GM18526 (cell line): ENCODE results near the gene TBCEL.

Source experiments
- POLR2A ChIP-seq: IDR thresholded peaks from 3 replicates; pipeline ENCODE4 v1.6.1; 2011; ENCODE audit not compliant: insufficient read length; ENCODE audit errors: extremely low read depth

The TBCEL gene

DNA sequence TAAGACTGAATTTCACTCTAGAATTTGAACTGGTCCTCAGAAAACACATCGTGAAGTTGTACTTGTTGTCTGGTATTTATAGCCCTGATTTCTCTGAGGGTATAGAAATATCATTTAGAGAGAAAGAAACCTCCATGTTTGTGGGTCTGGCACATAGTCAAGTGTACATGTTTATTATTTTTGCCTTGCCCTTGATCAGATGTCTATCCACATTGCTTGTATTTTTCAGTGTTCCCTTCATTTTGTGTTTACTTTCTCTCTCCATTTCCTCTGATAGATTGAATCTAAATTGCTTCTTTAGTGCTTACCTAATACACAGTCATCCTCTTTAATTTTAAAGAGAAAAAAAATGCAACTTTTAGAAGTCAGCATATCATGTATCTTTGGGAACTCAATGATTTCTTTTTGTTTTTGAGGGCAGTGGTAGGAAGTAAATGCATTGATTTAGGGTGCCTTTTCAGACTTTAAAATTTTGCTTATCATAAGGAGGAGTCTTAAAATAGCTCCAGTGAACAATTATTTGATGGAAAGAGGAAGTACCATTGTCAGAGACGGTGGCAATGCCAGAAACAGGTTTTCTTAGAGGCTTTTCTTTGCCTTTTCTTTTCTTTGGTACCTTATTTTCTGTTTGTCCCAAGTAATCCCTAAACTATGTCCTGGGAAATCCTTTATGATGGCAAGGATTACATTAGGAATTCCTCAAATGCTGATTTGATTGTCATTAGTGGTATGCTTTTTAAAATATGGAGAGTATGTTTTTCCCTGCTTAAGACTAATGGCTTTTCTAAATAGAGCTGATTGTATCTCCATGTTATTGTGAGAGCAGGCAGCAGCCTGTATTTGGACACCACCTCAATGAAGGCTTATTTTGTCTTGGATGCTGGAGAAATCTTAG lies 47.3 kb downstream of the TBCEL start:
- TF ChIP-seq POLR2A = no peak

- TF ChIP-seq POLR2A = no peak
Observed at GRCh38 chr11:121071846-121072450, 48.0 kb downstream of the TBCEL start.

DNA sequence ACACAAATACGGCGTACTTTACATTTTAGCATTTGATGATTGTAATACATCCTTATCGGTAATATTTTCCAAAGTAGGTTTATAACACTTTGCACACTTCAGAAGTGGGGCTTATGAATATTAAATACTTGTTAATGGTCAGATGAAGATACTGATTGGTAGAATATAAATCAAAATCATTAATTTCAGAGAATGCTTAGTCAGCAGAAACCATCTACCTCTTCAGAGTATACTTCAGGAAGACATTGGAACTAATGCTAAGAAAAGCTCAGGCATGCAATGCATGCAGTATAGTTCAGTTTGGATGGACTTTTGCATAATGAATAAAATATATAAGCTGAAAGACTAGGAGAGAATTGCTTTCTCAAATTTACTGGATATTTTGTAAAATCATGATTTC lies 57.4 kb downstream of the TBCEL start:
- TF ChIP-seq POLR2A = no peak

DNA sequence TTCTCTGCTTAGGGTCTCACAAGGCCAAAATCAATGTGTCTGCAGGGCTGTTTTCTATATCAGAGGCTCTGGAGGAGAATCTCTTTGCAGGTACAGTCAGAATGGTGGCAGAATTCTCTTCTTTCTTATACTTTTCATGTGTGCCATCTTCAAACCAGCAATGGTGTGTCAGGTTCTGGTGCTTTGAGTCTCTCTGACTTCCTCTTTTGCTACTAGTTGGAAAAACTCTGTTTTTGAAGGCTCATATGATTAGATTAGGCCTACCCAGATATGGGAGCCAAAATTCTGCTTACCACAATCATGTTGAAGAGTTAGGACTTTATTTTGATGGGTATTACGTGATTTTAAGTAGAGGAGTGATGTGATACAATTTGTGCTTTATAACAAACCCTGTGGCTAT lies 58.3 kb downstream of the TBCEL start:
- TF ChIP-seq POLR2A = no peak

DNA sequence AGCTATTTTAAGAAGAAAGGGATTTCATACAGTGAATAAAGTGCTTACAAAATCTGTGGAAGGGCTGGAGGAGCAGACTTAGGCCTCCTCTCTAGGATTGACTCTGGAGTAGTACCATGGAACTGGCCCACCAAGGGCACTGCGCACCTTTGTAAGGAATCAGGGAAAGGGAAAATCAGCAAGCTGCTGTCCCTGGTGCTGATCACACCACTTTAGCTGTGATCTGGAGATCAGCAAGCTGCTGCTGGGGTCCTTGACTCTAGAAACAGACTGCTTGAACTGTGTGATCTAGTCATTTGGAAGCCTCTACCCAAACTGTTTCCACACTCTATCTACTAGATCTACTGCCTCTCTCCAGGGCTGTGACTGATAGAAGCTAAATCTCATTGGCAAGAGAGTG lies 58.8 kb downstream of the TBCEL start:
- TF ChIP-seq POLR2A = no peak

GRCh38 chr11:121086866-121087265 lies 63.0 kb downstream of the TBCEL start:
- TF ChIP-seq POLR2A = no peak

- no peak for TF ChIP-seq POLR2A
Observed at GRCh38 chr11:121089566-121089965, 65.7 kb downstream of the TBCEL start.

DNA sequence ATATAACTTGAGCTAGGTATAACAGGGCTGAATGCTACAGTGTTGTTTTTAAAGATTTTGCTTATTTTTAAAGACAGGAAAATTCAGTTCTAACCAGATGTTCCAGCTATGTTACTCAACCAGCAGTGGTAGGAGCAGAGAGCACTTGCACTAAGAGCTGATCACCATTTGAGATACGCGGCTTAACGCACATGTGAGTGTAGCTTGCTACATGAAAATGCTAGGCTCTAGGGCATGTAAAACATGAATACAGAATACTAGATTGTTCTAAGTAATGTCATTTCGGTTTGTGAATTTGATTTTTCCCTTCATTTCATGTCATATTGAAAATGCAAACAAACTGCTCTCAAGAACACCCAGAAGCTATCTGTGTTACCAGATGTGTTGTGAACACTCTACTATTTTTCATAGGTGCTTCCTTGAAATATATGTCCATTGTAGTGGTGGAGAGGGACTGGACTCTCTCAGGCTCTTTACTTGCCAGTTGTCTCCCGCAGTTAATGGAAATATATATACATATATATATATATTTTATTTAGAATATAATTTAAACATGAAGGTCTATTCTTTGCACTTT lies 66.3 kb downstream of the TBCEL start:
- no peak for TF ChIP-seq POLR2A

- no peak for TF ChIP-seq POLR2A
Observed at GRCh38 chr11:121091492-121092152, 67.7 kb downstream of the TBCEL start.

DNA sequence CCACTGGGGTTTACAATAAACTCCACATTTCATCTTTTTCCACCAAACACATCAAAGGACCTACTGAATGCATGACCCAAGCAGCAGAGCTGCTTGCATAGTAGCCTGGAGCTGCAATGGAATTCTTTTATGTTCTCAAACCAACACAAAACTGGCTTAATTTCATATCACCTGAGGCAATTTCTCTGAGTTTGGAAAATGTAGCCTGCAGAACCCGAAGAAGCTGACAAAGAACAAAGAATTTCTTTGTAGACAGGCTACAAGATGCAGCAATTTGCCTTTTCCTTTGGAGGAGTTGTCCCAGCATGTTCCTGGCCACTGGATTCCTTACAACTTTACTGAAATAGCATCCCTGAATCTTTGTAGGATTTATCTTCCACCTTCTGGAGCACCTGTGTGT lies 71.7 kb downstream of the TBCEL start:
- no peak for TF ChIP-seq POLR2A

GRCh38 chr11:121099364-121099763 lies 75.5 kb downstream of the TBCEL start:
- no peak for TF ChIP-seq POLR2A

GRCh38 chr11:121099885-121100284 lies 76.0 kb downstream of the TBCEL start:
- TF ChIP-seq POLR2A = no peak

DNA sequence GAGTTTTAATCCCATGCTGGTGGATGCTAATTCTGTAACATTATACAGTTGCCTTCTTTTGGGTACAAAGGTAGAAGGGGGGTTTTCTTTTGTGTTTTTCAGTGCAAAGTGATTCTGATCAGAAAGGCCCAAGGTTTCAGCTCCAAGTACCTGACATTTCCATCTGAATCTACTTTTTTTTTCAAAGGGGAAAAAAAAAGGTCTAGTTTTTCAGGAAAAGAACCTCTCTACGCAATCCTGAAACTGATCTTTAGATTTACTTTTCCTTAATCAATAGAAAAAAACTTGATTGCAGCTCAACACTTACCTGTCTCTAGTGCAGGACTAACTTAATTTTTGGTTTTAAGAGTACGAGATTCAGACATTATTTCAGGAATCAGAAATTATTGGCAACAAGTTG lies 77.0 kb downstream of the TBCEL start, which contains the start of gene TECTA:
TECTA (plus strand) TSS at position 301 of the 400 bp plus-strand sequence. CDS start 1,423 bp downstream, outside the sequence.
- no peak for TF ChIP-seq POLR2A

GRCh38 chr11:121104312-121104762 lies 80.4 kb downstream of the TBCEL start:
- TF ChIP-seq POLR2A = no peak

- no peak for TF ChIP-seq POLR2A
Observed at GRCh38 chr11:121105063-121105480, 81.2 kb downstream of the TBCEL start.
